Transverse colon (tissue), 4 donors: ENCODE data around the gene VPS18. TPM values are rescaled to one million over a fixed set of nuclear protein-coding genes. Genes with fewer than 3 reads are reported as not detected.

Experiments used
- DNase-seq: peaks from one replicate; pipeline ENCODE4 v3.0.0-alpha.2; 2019
- H3K27ac ChIP-seq, 4 donors: fragments of 200-600 bp; sonication (generic); 2 replicates each; pipeline ENCODE4 v1.5.1; 2016 to 2018; ENCODE audit warnings: inconsistent platforms in 4 of 4
- H3K27me3 ChIP-seq: fragments of 200-600 bp; sonication (generic); 2 replicates; pipeline ENCODE4 v1.5.1; 2017; ENCODE audit warnings: inconsistent platforms
- H3K36me3 ChIP-seq, 4 donors: fragments of 200-600 bp; sonication (generic); 2 replicates each; pipeline ENCODE4 v1.5.1; 2017 to 2019; ENCODE audit warnings: inconsistent platforms in 4 of 4
- H3K4me1 ChIP-seq, 4 donors: fragments of 200-600 bp; sonication (generic); 2 replicates each; pipeline ENCODE4 v1.5.1; 2017 to 2020; ENCODE audit warnings: inconsistent platforms in 4 of 4
- H3K4me3 ChIP-seq, 4 donors: fragments of 200-600 bp; sonication (generic); 1 replicate in 1 of 4; 2 replicates in 3 of 4; pipeline versions ENCODE4 v1.5.1 to v1.6.1; 2017 to 2019; ENCODE audit warnings: inconsistent platforms in 4 of 4
- H3K9me3 ChIP-seq, 2 donors: fragments of 200-600 bp; sonication (generic); 2 replicates each; pipeline ENCODE4 v1.5.1; 2017 to 2019; ENCODE audit warnings: inconsistent platforms in 2 of 2
- CTCF ChIP-seq, 5 experiments: fragments of 200-600 bp in 3 of 5; fragments of 450-650 bp in 2 of 5; sonication (generic) in 3 of 5; IDR thresholded peaks; 1 replicate in 2 of 5; 2 replicates in 3 of 5; pipeline ENCODE4 v1.5.1; 2016 to 2017; ENCODE audit warnings: antibody characterized with exemption in 5 of 5, inconsistent platforms in 3 of 5, mild to moderate bottlenecking in 2 of 5, moderate library complexity in 1 of 5
- EP300 ChIP-seq: sonication (generic); formaldehyde crosslinking; IDR thresholded peaks from one replicate; pipeline ENCODE4 v1.6.1; 2017; ENCODE audit warnings: antibody characterized with exemption, low read depth
- POLR2A ChIP-seq: fragments of 450-650 bp; IDR thresholded peaks from one replicate; pipeline ENCODE4 v1.6.1; 2016; ENCODE audit warnings: antibody characterized with exemption, mild to moderate bottlenecking, moderate library complexity
- POLR2AphosphoS5 ChIP-seq, 3 donors: sonication (generic); formaldehyde crosslinking; IDR thresholded peaks; one replicate each; pipeline ENCODE4 v1.6.1; 2016; ENCODE audit warnings: antibody characterized with exemption in 3 of 3
- WGBS, 2 donors: methylation state at CpG; one replicate each; pipeline ENCODE4 v1.1.5; 2018; ENCODE audit warnings: low coverage in 1 of 2; 5-methylcytosine and 5-hydroxymethylcytosine counted together
- in situ Hi-C, 4 donors: fragments of 200-750 bp; cut with MboI; loops; one replicate each; pipeline versions ENCODE4 v1.15.0 to v1.15.1; 2017; ENCODE audit warnings: low sequenced_read_pairs in 3 of 4, low pct_ligation_motif_present in 1 of 4, low pct_unique_long_range_greater_than_20kb in 1 of 4
- intact Hi-C: fragments of 100-400 bp; cut with DNase I; formaldehyde crosslinking; loops from one replicate; pipeline ENCODE4 v1.15.1; 2023; ENCODE audit warnings: low total_unique reads
- total RNA-seq, 4 donors: library from RNA; depleted of rRNA; stranded (reverse); fragments of >200 nt; gene quantifications; one replicate each; pipeline ENCODE4 v1.1.0, GENCODE V29; 2016

Gene VPS18
- total RNA-seq, 4 donors from 2014 or later: 18.3 to 58.7 (median 21.0) TPM

GRCh38 chr15:40942337-40942854 is 48.1 kb downstream of the VPS18 start:
- intact Hi-C loops (no loop called here), in situ Hi-C loops (no loop called here)
- Histone ChIP-seq H3K27ac (peak overlapping the region; percentile 81 to 91 (median 86)), H3K4me3 (peak overlapping the region; percentile 43 to 70 (median 53)), H3K36me3 (no peaks in the 10 kb centered on the region), H3K9me3 (no peaks in the 10 kb centered on the region), H3K27me3 (no peaks in the 10 kb centered on the region), H3K4me1 (peaks cover 16 to 37% (median 21%) of the 10 kb centered on the region in 4 donors)
- WGBS, 2 donors: 24 to 65% methylated on average over 4 to 15 of the region's 15 CpGs
- TF ChIP-seq POLR2AphosphoS5 (IDR thresholded peaks at IDR 0.05) (no peak), EP300 (no peak), CTCF (IDR thresholded peaks at IDR 0.05) (no peak), POLR2A (no peak)
- DNase-seq: no peak

DNA sequence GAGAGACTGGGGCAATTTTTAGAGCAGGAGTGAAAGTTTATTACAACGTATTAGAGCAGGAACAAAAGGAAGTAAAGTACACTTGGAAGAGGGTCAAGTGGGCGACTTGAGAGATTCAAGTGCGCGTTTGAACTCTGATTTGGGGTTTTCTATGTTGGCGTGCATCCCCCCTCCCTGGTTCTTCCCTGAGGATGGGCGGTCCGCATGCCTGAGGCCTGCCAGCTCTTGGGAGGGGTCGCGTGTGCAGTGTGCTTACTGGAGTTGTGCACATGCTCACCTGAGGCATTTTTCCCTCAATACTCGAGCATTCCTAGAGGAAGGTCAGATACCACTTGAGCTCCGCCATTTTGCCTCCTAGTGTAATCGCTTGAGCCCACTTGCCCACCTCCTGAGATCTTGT is 48.6 kb downstream of the VPS18 start:
- intact Hi-C loops: no loop called here
- no peaks in the 10 kb centered on the region for H3K9me3 ChIP-seq
- TF ChIP-seq CTCF (IDR thresholded peaks at IDR 0.05): no peak
- TF ChIP-seq EP300: no peak
- TF ChIP-seq POLR2A: no peak
- TF ChIP-seq POLR2AphosphoS5 (IDR thresholded peaks at IDR 0.05): no peak

DNA sequence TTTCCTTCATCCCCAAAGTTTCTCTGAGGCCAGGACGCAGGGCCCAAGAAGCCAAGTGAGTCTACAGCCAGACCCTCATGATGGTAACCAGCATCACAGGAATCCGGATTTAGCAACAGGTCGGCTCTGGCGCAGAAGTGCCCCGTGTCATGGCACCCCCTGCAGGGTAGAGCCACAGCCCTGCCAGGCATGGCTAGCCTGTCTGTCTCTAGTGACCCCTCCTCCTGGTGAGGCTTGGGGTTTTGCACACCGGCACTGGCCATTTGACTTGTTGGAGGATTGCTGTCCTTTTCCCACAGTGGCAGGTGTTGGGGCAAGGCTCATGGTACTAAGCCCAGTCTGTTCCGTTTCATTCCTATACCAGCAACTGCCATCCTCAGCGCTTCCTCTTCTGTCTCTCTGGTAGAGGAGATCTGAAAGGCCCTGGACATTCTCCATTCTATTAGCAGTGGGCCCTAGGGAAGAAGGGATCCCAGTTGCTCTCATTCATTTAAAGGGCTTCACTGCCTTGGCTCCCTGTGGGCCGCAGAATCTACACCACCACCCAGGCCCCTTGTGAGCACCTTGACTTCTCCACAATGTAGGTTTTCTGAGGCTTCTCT is 49.6 kb downstream of the VPS18 start:
- 98% methylated on average over 9 of the region's 9 CpGs; no CpG with 5 or more reads in 1 of the 2 donors for WGBS, 2 donors
- intact Hi-C loops: no loop called here

More for the DNA sequence above, 48.6 kb downstream of the VPS18 start:
- H3K27me3 ChIP-seq: no peaks in the 10 kb centered on the region
- H3K27ac ChIP-seq: no peak overlapping the region
- no peak for DNase-seq
- in situ Hi-C loops: no loop called here
- no peaks in the 10 kb centered on the region for H3K36me3 ChIP-seq
- H3K4me3 ChIP-seq: peak overlapping the region in 1 of 4 donors; percentile 61
- H3K4me1 ChIP-seq: peaks cover 16 to 32% (median 21%) of the 10 kb centered on the region in 4 donors
- WGBS, 2 donors: 55 to 89% methylated on average over 4 to 12 of the region's 12 CpGs

DNA sequence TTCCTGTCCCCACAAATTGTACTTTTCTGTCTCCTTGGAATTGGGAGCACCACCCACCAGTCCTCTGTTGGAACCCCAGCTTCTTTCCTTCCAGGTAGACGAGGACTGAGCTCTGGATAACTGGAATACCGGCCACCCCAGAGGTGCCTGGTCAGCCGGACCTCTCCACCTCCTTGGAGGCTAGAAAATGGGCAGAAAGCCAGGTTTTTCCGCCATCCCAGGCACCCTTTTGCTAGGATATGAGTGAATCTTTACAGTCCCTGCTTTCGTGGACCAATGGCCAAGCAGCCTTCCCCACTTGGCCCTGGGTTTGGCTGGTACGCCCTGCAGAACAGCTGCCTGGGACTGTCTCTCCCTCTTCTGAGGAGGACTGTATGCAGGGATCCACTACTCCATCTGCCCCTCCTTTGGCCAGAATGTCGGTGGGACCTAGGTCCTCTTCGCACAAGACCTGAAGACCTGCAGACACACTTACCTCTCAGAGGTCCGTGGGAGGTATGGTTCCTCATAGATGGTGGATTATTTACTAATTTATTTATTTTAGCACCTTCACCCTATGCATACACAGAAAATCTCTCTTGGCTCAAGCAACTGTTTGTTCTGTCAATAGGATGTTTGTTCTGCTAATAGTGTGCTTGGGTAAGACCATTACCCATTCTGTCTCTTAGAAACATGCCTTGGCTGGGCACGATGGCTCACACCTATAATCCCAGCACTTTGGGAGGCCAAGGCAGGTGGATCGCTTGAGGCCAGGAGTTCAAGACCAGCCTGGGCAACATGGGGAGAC is 50.5 kb downstream of the VPS18 start:
- Histone ChIP-seq H3K4me3 (no peak overlapping the region), H3K36me3 (no peaks in the 10 kb centered on the region), H3K27me3 (no peaks in the 10 kb centered on the region), H3K4me1 (peaks cover 16 to 37% (median 24%) of the 10 kb centered on the region in 4 donors), H3K9me3 (no peaks in the 10 kb centered on the region), H3K27ac (no peak overlapping the region)
- WGBS, 2 donors: 83 to 92% methylated on average over 1 to 11 of the region's 11 CpGs
- in situ Hi-C loops: no loop called here
- intact Hi-C loops: no loop called here
- TF ChIP-seq EP300 (no peak), POLR2A (no peak), CTCF (IDR thresholded peaks at IDR 0.05) (no peak), POLR2AphosphoS5 (IDR thresholded peaks at IDR 0.05) (no peak)
- no peak for DNase-seq

More for the DNA sequence above, 49.6 kb downstream of the VPS18 start:
- in situ Hi-C loops: no loop called here
- Histone ChIP-seq H3K27me3 (no peaks in the 10 kb centered on the region), H3K4me1 (peaks cover 16 to 29% (median 21%) of the 10 kb centered on the region in 4 donors), H3K4me3 (no peak overlapping the region), H3K27ac (no peak overlapping the region), H3K36me3 (no peaks in the 10 kb centered on the region), H3K9me3 (no peaks in the 10 kb centered on the region)
- DNase-seq: no peak
- no peak for TF ChIP-seq POLR2AphosphoS5 (IDR thresholded peaks at IDR 0.05)
- TF ChIP-seq POLR2A: no peak
